DND-41 (cell line): ENCODE data around the gene BMS1.

Source experiments
- ATAC-seq: fragments of 200-7000 bp; cut with Tn5 transposase; 3 replicates; pipeline ENCODE4 v1.9.1; 2021; ENCODE audit warnings: low read depth; ENCODE audit not compliant: insufficient read depth
- DNase-seq: peaks from one replicate; pipeline ENCODE4 v3.0.0-alpha.2; 2020
- H2AFZ ChIP-seq: 2 replicates; pipeline ENCODE4 v1.6.0; 2012; ENCODE audit warnings: low read depth, low read length
- H3K27ac ChIP-seq: 2 replicates; pipeline ENCODE4 v1.5.1; 2012; ENCODE audit warnings: low read length, inconsistent platforms
- H3K27me3 ChIP-seq: fragments of 200-600 bp; sonication (generic); 2 replicates; pipeline ENCODE4 v1.6.0; 2012; ENCODE audit warnings: low read length, mild to moderate bottlenecking, inconsistent platforms; ENCODE audit not compliant: insufficient read depth, poor library complexity
- H3K36me3 ChIP-seq: 2 replicates; pipeline ENCODE4 v1.5.1; 2012; ENCODE audit warnings: low read length, inconsistent platforms; ENCODE audit not compliant: insufficient read depth
- H3K4me1 ChIP-seq: 2 replicates; pipeline ENCODE4 v1.5.1; 2012; ENCODE audit warnings: mild to moderate bottlenecking, low read length; ENCODE audit not compliant: insufficient read depth
- H3K4me2 ChIP-seq: 2 replicates; pipeline ENCODE4 v1.6.0; 2012; ENCODE audit warnings: mild to moderate bottlenecking, moderate library complexity, low read length, inconsistent platforms; ENCODE audit not compliant: insufficient read depth
- H3K4me3 ChIP-seq, 2 experiments: fragments of 200-600 bp in 1 of 2; shearing (Covaris generic) in 1 of 2; 2 replicates each; pipeline ENCODE4 v1.5.1; 2012 to 2016; ENCODE audit warnings: inconsistent platforms in 2 of 2, low read length in 2 of 2, mild to moderate bottlenecking in 2 of 2, low read depth in 1 of 2, moderate library complexity in 1 of 2
- H3K79me2 ChIP-seq: 2 replicates; pipeline ENCODE4 v1.6.0; 2012; ENCODE audit warnings: low read length, inconsistent platforms; ENCODE audit not compliant: insufficient read depth
- H3K9ac ChIP-seq: 2 replicates; pipeline ENCODE4 v1.6.0; 2012; ENCODE audit warnings: low read depth, mild to moderate bottlenecking, inconsistent platforms, low read length, moderate library complexity
- H3K9me3 ChIP-seq: 2 replicates; pipeline ENCODE4 v1.5.1; 2012; ENCODE audit warnings: low read length, moderate library complexity, mild to moderate bottlenecking, inconsistent platforms; ENCODE audit not compliant: insufficient read depth, severe bottlenecking
- H4K20me1 ChIP-seq: 2 replicates; pipeline ENCODE4 v1.6.0; 2012; ENCODE audit warnings: low read length; ENCODE audit not compliant: insufficient read depth
- EZH2 ChIP-seq: IDR thresholded peaks from 3 replicates; pipeline ENCODE4 v1.6.1; 2012; ENCODE audit warnings: borderline replicate concordance, low read depth, mild to moderate bottlenecking, moderate library complexity, low read length, inconsistent platforms; ENCODE audit not compliant: severe bottlenecking
- TF ChIP-seq, protein P1 (sequence below): IDR thresholded peaks from 2 replicates; pipeline ENCODE4 v1.5.1; 2012; ENCODE audit warnings: borderline replicate concordance, low read length, moderate library complexity, mild to moderate bottlenecking; ENCODE audit not compliant: poor library complexity, severe bottlenecking; ENCODE audit errors: extremely low read depth

The BMS1 gene

DNA sequence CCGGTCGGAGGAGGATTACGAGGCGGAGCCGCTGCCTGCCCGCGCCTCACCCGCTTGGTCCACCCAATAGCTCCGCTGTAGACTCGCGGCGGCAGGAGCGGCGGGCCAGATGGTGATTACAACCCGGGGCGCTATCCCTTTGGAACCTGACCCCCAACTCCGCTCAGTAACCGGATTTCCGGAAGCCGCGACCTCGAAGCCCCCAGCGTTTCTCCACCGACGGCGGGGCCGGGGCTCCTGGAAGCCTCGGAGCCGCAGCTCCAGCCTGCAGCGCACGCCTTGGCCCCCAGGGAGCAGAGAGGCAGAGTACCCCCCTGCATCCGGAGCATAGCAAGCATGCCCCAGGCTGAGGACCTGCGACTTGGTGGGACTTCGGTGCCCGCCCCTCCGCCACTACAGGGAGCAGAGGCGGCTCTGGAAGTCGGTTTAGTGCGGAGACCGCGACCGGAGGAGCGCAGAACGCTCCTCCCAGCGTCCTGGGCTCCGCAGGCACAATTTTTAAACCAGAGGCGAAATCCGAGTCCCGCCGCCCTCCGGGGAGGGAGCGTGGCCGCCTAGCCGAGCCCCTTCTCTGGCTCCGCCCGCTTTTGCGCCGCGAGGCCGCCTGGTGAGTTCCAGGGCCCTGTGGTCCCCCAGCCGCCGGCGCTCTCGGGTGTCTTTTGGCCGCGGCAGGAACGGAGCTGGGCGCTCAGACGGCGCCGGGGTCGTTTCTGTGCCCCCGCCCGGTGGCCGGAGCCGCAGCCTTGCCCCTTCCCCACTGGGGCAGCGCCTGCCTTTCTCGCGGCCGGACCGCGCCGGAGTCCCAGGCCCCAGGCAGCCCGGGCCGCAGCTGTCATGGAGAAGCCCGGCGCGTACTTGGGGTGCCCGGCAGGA lies 28.2 kb upstream of the BMS1 start:
- no peaks in the 10 kb centered on the region for H3K36me3 ChIP-seq
- no peak for TF ChIP-seq EZH2
- TF ChIP-seq, protein P1, sequence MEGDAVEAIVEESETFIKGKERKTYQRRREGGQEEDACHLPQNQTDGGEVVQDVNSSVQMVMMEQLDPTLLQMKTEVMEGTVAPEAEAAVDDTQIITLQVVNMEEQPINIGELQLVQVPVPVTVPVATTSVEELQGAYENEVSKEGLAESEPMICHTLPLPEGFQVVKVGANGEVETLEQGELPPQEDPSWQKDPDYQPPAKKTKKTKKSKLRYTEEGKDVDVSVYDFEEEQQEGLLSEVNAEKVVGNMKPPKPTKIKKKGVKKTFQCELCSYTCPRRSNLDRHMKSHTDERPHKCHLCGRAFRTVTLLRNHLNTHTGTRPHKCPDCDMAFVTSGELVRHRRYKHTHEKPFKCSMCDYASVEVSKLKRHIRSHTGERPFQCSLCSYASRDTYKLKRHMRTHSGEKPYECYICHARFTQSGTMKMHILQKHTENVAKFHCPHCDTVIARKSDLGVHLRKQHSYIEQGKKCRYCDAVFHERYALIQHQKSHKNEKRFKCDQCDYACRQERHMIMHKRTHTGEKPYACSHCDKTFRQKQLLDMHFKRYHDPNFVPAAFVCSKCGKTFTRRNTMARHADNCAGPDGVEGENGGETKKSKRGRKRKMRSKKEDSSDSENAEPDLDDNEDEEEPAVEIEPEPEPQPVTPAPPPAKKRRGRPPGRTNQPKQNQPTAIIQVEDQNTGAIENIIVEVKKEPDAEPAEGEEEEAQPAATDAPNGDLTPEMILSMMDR: no peak
- H3K9ac ChIP-seq: no peak overlapping the region
- no peak overlapping the region for H2AFZ ChIP-seq
- ATAC-seq (no peak), DNase-seq (no peak)
- H4K20me1 ChIP-seq: no peaks in the 10 kb centered on the region
- no peak overlapping the region for H3K4me2 ChIP-seq
- H3K79me2 ChIP-seq: no peaks in the 10 kb centered on the region
- H3K27ac ChIP-seq: no peak overlapping the region
- H3K4me1 ChIP-seq: no peaks in the 10 kb centered on the region
- peaks cover 11% of the 10 kb centered on the region for H3K9me3 ChIP-seq
- no peaks in the 10 kb centered on the region for H3K27me3 ChIP-seq
- H3K4me3 ChIP-seq: no peak overlapping the region

DNA sequence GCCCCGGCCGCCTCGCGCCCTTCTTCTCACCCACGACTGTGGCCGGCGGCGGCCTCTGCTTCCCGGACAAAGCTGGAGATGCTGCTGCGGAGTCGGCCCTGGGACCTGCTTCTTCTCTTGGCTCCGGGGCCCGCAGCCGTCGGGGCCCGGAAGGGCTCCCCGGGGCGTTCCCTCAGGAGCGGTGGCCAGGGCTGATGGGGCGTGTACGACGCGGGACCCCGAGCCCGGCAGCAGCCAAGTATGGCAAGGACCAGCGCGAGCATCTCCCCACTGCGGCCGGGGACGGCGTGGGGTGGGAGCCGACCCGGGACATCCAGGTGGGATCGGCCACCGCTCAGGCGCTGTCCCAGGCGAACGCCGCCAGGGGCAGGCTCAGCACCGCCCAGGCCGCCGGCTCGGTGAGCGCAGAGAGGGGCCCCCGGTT lies 27.6 kb upstream of the BMS1 start:
- H3K79me2 ChIP-seq: no peaks in the 10 kb centered on the region
- H3K4me1 ChIP-seq: no peaks in the 10 kb centered on the region
- no peaks in the 10 kb centered on the region for H3K27me3 ChIP-seq
- H3K9ac ChIP-seq: no peak overlapping the region
- no peaks in the 10 kb centered on the region for H3K36me3 ChIP-seq
- DNase-seq: no peak
- no peak for ATAC-seq
- H3K27ac ChIP-seq: no peak overlapping the region
- TF ChIP-seq EZH2: no peak
- TF ChIP-seq, protein P1: no peak
- H3K4me3 ChIP-seq: no peak overlapping the region
- H4K20me1 ChIP-seq: no peaks in the 10 kb centered on the region
- H3K9me3 ChIP-seq: peaks cover 11% of the 10 kb centered on the region
- H2AFZ ChIP-seq: no peak overlapping the region
- no peak overlapping the region for H3K4me2 ChIP-seq

GRCh38 chr10:42755556-42756093 lies 27.0 kb upstream of the BMS1 start:
- no peak overlapping the region for H3K27ac ChIP-seq
- ATAC-seq: no peak
- no peaks in the 10 kb centered on the region for H4K20me1 ChIP-seq
- no peaks in the 10 kb centered on the region for H3K36me3 ChIP-seq
- no peak for DNase-seq
- H3K9ac ChIP-seq: no peak overlapping the region
- TF ChIP-seq, protein P1: no peak
- no peak for TF ChIP-seq EZH2
- H3K4me3 ChIP-seq: no peak overlapping the region
- no peak overlapping the region for H2AFZ ChIP-seq
- H3K4me2 ChIP-seq: no peak overlapping the region
- H3K27me3 ChIP-seq: no peaks in the 10 kb centered on the region
- H3K79me2 ChIP-seq: no peaks in the 10 kb centered on the region
- H3K9me3 ChIP-seq: peaks cover 11% of the 10 kb centered on the region
- no peaks in the 10 kb centered on the region for H3K4me1 ChIP-seq
